Immature natural killer cell (primary cell): ENCODE measurements around the gene FIBCD1. TPM values are rescaled to one million over a fixed set of nuclear protein-coding genes. Genes with fewer than 3 reads are reported as not detected.

Source experiments
- DNase-seq, 3 donors: peaks; one replicate each; pipeline ENCODE4 v3.0.0; 2022; ENCODE audit warnings: mixed read lengths in 1 of 3
- H3K27ac Mint-ChIP-seq, 6 donors: one replicate each; pipeline ENCODE4 v1.8.0; 2020; ENCODE audit warnings: mixed read lengths in 6 of 6, mild to moderate bottlenecking in 5 of 6, inconsistent platforms in 4 of 6, moderate library complexity in 3 of 6
- H3K27me3 Mint-ChIP-seq, 3 donors: one replicate each; pipeline ENCODE4 v1.8.0; 2020 to 2021; ENCODE audit warnings: low read depth in 3 of 3, mild to moderate bottlenecking in 3 of 3, mixed read lengths in 3 of 3, moderate library complexity in 3 of 3, inconsistent platforms in 1 of 3
- H3K36me3 Mint-ChIP-seq, 3 donors: one replicate each; pipeline ENCODE4 v1.8.0; 2020; ENCODE audit warnings: mixed read lengths in 3 of 3, inconsistent platforms in 2 of 3, mild to moderate bottlenecking in 2 of 3
- H3K4me1 Mint-ChIP-seq, 2 donors: one replicate each; pipeline ENCODE4 v1.8.0; 2020; ENCODE audit warnings: inconsistent platforms in 2 of 2, mild to moderate bottlenecking in 2 of 2, mixed read lengths in 2 of 2, moderate library complexity in 1 of 2
- H3K4me3 Mint-ChIP-seq, 5 donors: one replicate each; pipeline ENCODE4 v1.8.0; 2020; ENCODE audit warnings: mild to moderate bottlenecking in 5 of 5, mixed read lengths in 5 of 5, inconsistent platforms in 3 of 5, moderate library complexity in 3 of 5
- H3K9me3 Mint-ChIP-seq, 6 donors: one replicate each; pipeline ENCODE4 v1.8.0; 2020; ENCODE audit warnings: mild to moderate bottlenecking in 6 of 6, mixed read lengths in 6 of 6, inconsistent platforms in 4 of 6, moderate library complexity in 3 of 6
- polyA plus RNA-seq, 3 donors: library from polyadenylated mRNA; unstranded; fragments of 300-500 nt; fragmentation: Illumina TruSeq; gene quantifications; one replicate each; pipeline ENCODE4 v1.2.3, GENCODE V29; 2021

Gene FIBCD1
- polyA plus RNA-seq, 3 donors from 2014 or later, result not detected

DNA sequence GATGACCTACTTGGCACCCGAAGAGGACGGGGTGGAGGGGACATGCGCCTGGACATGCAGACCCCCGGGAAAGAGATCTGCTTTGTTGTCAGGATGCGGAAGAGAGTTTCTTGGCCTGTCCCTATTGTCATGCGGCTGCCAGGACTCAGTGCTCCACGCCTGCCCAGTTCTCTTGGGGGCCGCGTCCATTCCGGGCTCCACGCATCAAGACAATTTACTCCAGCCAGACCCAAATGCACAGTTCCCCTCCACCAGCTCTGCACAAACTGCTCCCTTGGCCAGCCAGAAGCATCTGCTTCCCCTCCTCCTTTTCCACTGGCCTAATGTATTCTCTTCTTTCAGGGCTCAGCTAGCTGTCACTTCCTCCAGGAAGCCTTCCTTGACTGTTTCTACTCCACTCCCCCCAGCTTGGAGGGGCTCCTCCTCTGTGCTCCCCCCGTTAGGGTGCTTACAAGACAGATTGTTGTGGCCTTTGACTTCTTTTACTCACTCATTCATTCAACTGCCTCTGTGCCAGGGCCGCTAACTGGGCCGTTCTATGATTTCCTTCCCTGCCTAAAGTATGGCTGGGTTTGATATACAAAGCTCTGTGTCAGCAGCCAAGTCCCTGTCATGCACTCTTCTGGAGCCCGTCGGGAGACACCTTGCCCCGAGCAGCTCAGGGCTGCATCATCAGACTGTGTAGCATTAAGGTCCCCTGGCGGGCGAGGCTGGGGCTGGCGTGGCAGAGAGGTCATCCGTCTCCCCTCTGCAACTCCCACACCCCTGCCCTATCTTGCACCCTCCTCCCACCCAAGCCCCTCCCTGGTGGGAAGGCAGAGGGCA lies 6.6 kb downstream of the FIBCD1 start:
- Mint-ChIP-seq H3K27me3 (peaks cover 4 to 18% (median 4%) of the 10 kb centered on the region in 3 donors), H3K27ac (no peak overlapping the region), H3K9me3 (peaks cover 0 to 4% (median 0%) of the 10 kb centered on the region in 6 donors), H3K4me1 (peaks cover 0 to 4% of the 10 kb centered on the region in 2 donors), H3K36me3 (peaks cover 0 to 4% (median 0%) of the 10 kb centered on the region in 3 donors), H3K4me3 (no peak overlapping the region)
- no peak for DNase-seq

DNA sequence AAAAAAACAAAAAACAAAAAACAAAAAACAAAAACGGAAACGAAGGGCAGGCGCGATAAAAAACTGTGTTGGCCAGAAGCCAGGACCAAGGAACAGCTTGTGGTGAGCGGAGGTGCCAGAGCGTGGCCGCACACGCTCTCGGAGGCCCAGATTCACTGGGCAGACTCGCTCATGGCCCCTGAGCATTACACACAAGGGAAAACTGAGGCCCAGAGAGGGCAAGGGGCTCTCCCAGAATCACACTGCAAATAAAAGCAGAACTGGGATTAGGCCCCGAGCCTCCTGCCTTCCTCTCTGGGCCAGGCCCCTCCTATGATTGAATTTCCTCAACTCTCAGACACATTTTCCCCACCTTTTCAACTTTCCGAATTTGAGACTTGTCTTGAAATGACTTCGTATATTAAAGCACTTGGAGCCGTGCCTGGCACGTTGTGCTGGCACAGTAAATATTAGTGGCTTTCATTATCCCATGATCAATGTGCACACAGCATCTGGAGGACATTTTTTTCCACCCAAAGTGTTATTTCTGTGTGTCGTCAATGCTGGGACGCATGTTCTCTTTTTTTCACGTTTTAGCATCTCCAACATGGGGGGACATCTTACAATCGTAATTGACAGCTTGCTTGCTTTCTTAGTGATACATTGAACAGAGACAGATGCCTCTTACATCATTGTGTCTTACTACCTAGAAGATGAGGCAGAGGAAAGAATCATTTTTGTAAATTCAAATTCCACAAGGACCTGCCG lies 7.4 kb downstream of the FIBCD1 start:
- peaks cover 0 to 2% (median 0%) of the 10 kb centered on the region in 6 donors for H3K9me3 Mint-ChIP-seq
- H3K27me3 Mint-ChIP-seq, result peaks cover 4 to 13% (median 4%) of the 10 kb centered on the region in 3 donors
- H3K4me3 Mint-ChIP-seq, result no peak overlapping the region
- no peak overlapping the region for H3K27ac Mint-ChIP-seq
- H3K4me1 Mint-ChIP-seq, result peaks cover 0 to under 1% of the 10 kb centered on the region in 2 donors
- peaks cover 0 to 1% (median 0%) of the 10 kb centered on the region in 3 donors for H3K36me3 Mint-ChIP-seq
- no peak for DNase-seq

DNA sequence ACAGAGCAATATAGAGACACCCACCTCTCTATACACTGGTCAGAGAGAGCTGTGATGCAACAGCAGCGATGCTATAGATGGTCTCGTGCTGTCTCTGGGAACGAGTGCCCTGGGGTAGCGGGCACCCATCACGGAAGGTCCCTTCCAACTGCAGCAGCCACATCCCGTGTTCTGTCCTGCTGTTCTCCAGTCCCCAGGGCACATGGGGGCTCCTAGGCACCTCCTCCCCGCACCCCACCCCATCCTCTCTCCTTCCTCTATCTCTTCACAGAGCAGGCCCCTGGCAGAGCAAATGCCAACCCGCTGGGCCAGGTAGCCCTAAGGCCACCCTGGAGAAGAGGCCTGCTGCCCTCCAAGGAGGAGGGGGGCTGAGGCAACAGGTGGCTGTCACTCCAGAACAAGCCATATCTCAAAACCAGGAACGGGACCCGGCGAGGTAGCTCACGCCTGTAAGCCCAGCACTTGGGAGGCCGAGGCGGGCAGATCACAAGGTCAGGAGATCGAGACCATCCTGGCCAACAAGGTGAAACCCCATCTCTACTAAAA lies 8.2 kb downstream of the FIBCD1 start:
- Mint-ChIP-seq H3K4me1 (no peaks in the 10 kb centered on the region), H3K27me3 (peaks cover 4 to 10% (median 6%) of the 10 kb centered on the region in 3 donors), H3K9me3 (no peaks in the 10 kb centered on the region), H3K27ac (no peak overlapping the region), H3K4me3 (no peak overlapping the region), H3K36me3 (no peaks in the 10 kb centered on the region)
- DNase-seq, result no peak

DNA sequence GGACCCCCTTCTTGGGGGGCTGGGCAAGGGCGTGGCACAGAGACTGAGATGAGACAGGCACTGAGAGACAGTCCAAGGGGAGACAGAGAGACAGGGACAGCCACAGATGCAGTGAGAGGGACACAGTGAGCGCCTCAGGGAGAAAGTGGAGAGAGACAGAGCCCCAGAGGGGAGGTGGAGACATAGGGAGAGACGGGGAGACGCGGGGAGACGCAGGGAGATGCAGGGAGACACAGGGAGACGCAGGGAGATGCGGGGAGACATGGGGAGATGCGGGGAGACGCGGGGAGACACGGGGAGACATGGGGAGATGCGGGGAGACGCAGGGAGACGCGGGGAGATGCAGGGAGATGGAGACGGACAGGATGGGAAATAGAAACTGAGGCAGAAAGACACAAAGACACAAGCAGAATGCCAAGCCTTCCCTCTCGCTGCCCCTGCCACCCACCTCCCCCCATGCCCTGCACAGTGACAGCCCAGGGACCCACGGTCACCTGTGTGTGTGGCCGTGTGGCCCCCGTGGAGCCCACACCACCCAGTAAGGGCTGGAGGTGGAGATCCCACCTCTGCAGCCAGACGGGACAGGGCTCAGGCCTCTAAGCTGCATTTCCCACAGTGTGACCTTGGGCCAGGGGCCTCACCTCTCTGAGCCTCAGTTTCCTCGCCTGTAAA lies 8.8 kb downstream of the FIBCD1 start:
- H3K9me3 Mint-ChIP-seq, result no peaks in the 10 kb centered on the region
- H3K4me3 Mint-ChIP-seq, result no peak overlapping the region
- DNase-seq, result no peak
- H3K27ac Mint-ChIP-seq, result no peak overlapping the region
- peaks cover 4 to 8% (median 7%) of the 10 kb centered on the region in 3 donors for H3K27me3 Mint-ChIP-seq
- H3K4me1 Mint-ChIP-seq, result no peaks in the 10 kb centered on the region
- H3K36me3 Mint-ChIP-seq, result no peaks in the 10 kb centered on the region

DNA sequence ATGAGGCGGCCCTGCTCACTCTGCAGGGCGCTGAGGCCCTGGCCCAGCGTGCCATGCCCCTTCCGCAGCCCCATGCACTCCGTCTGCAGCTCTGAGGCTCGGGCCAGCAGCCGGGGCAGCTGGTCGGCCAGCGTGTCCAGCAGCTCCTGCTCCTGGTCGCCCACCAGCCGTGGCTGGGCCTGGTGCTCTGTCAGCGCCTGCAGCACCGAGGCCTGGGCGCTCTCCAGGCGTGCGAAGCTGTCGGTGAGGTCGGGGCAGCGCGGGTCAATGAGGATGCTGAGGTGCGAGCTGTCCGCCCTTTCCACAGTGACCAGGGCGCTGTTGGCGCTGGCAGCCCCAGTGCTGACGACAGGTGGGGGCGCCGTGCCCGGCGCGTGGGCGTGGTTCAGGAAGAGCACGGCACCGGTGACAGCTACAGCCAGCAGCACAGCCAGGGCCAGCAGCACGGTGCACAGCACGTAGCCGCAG lies 9.4 kb downstream of the FIBCD1 start:
- Mint-ChIP-seq H3K36me3 (no peaks in the 10 kb centered on the region), H3K27me3 (peaks cover 3 to 7% (median 5%) of the 10 kb centered on the region in 3 donors), H3K4me3 (no peak overlapping the region), H3K9me3 (no peaks in the 10 kb centered on the region), H3K4me1 (no peaks in the 10 kb centered on the region), H3K27ac (no peak overlapping the region)
- no peak for DNase-seq

DNA sequence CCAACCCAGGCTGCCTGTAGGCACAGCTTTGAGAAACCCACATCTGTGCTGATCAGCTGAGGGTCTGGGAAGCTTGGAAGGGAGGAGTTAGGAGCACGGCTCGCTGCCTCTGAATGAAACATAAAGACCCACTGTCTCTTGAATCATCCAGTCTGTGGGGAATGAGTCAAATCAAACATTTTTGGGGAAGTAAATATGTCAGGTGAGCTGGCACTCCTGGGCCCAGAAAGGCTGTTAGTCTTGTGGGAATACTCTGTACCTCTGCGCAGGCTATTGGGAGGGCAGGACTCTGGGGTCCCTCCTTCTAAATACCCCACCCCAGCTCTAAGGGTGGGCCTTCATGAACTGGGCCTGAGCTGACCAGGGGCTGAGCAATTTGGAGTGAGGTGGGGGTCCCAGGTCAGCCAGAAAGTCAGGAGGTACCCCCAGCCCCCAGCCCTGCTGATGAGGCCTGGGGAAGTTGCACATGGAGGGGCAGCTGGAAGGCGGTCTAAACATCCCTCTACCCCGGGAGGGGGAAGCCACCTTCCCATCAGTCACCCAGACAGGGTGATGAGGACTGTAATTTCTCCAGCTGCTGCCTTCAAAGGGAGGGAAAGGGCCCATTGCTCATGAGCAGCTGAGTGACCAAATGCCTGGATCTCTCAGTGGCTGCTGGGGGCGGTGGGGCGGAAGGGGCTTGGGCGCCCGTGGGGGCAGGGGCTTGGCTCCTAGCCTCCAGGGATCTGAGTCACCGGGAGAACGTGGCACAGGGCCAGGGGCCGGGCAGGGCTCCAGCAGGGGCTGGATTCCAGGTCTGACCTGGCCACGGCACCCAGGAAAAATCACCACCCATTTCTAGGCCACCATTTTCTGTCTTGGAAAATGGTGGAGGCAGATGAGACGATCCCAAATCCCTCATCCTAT lies 10.8 kb downstream of the FIBCD1 start:
- H3K27ac Mint-ChIP-seq, result no peak overlapping the region
- DNase-seq, result no peak
- H3K9me3 Mint-ChIP-seq, result no peaks in the 10 kb centered on the region
- no peaks in the 10 kb centered on the region for H3K36me3 Mint-ChIP-seq
- H3K4me3 Mint-ChIP-seq, result no peak overlapping the region
- H3K4me1 Mint-ChIP-seq, result no peaks in the 10 kb centered on the region
- peaks cover 3 to 7% (median 5%) of the 10 kb centered on the region in 3 donors for H3K27me3 Mint-ChIP-seq

DNA sequence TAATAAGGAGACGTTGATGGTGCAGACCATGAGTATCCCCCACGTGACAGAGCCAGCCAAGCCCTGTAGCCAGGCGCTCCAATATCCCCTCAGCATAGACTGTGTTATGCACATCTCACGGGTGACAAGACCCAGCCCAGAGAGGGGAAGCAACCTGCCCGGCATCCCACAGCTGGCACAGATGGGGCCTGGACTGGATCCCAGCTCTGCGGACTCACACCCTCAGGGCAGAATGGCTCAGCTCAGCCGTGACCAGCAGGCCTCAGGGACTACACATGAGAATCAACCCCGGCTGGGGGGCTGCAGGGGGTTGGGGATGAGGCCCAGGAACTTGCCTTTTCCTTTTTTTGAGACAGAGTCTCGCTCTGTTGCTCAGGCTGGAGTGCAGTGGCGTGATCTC lies 11.7 kb downstream of the FIBCD1 start:
- no peaks in the 10 kb centered on the region for H3K36me3 Mint-ChIP-seq
- H3K4me3 Mint-ChIP-seq, result no peak overlapping the region
- H3K27ac Mint-ChIP-seq, result no peak overlapping the region
- peaks cover 0 to 7% (median 2%) of the 10 kb centered on the region in 3 donors for H3K27me3 Mint-ChIP-seq
- no peak for DNase-seq
- H3K9me3 Mint-ChIP-seq, result no peaks in the 10 kb centered on the region
- no peaks in the 10 kb centered on the region for H3K4me1 Mint-ChIP-seq

DNA sequence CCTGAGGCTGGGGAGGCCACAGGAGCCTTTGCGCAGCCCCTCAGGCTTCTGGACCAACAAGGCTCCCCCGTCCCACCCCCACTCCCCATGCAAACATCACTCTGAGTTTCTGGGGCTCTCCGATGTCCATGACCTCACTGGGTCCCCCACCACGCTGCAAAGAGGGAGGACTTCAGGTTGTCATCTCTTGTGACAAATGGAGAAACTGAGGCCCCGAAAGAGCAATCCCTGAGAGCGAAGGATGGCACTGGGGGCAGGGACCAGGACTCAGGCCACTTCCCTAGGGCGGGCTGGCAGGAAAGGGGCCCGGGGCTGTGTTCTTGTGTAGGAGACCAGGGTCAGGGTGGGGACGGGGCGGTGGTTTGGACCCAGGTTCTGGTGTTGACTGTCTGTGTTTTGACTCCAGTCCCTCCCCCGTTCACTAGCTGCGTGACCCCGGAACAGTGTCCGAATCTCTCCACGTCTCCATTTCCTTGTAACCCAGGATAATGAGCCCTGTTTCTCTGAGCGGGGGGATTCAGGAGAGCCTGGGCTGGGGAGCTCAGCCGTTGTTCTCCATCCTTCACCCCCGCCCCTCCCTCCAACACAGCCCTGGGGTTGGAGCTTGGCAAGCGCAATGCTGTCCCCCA lies 13.9 kb downstream of the FIBCD1 start:
- Mint-ChIP-seq H3K4me3 (no peak overlapping the region), H3K4me1 (no peaks in the 10 kb centered on the region), H3K27me3 (peaks cover 0 to 6% (median 0%) of the 10 kb centered on the region in 3 donors), H3K36me3 (no peaks in the 10 kb centered on the region), H3K27ac (no peak overlapping the region), H3K9me3 (no peaks in the 10 kb centered on the region)
- no peak for DNase-seq

DNA sequence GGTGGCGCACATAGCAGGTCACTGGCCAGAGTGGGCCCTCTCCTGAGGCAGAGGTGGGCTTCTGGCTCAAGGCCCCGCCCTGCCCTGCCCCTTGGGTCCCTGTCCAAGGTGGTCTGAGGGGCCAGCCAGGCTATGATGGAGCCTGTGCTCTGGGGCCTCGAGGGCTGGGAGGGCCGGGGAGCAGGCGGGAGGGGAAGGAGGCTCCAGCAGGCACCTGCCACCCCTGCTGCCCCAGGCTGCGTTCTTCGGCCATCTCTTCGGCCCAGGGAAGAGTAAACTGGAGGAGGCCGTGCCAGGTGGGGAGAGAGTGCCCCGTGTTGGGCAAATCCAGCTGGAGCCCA lies 14.6 kb downstream of the FIBCD1 start:
- Mint-ChIP-seq H3K27me3 (peaks cover 0 to 4% (median 0%) of the 10 kb centered on the region in 3 donors), H3K4me1 (no peaks in the 10 kb centered on the region), H3K36me3 (no peaks in the 10 kb centered on the region)

DNA sequence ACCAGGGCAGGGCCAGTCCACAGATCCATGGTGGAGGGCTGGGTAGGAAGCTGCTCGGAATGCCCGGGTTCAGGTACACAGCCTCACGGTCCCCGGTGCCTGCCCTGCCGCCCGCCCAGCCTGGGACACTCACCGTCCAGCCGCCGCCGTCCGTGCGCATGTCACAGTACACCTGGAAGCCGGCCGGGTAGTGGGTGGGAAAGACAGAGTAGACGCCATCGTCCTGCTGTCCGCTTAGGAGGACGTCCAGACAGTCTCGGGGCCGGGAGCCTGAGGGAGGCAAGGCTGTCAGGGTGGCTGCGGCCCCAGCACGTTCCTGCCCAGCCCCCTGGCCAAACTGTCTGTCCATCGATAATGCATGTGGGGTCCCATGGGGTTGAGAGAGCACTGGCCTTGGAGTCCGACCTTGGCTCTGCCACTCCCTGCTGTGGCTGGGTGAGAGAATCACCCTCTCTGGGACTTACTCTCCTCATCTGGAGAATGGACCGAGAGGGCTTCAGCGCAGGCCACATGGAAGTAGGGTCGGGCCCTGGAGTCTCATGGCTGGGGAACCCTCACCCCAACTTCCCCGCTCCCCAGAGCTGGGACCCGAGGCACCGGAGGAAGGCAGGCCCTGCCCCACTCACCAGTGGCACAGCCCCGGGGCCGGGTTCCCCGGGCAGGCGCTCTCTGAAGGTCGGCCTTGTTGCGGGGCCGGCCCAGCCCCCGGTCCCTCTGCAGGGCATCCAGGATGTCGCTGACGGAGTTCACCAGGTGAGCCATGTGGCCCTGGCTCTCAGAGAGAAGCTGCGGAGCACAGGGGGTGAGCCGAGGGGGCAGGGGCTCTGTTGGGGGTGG lies 15.2 kb downstream of the FIBCD1 start:
- H3K27me3 Mint-ChIP-seq, result peaks cover 0 to 6% (median 0%) of the 10 kb centered on the region in 3 donors
- no peak overlapping the region for H3K4me3 Mint-ChIP-seq
- DNase-seq, result no peak
- H3K36me3 Mint-ChIP-seq, result no peaks in the 10 kb centered on the region
- no peaks in the 10 kb centered on the region for H3K9me3 Mint-ChIP-seq
- no peak overlapping the region for H3K27ac Mint-ChIP-seq
- H3K4me1 Mint-ChIP-seq, result no peaks in the 10 kb centered on the region

More for the DNA sequence above, 14.6 kb downstream of the FIBCD1 start:
- H3K9me3 Mint-ChIP-seq, result no peaks in the 10 kb centered on the region
- no peak for DNase-seq
- H3K27ac Mint-ChIP-seq, result no peak overlapping the region
- no peak overlapping the region for H3K4me3 Mint-ChIP-seq

DNA sequence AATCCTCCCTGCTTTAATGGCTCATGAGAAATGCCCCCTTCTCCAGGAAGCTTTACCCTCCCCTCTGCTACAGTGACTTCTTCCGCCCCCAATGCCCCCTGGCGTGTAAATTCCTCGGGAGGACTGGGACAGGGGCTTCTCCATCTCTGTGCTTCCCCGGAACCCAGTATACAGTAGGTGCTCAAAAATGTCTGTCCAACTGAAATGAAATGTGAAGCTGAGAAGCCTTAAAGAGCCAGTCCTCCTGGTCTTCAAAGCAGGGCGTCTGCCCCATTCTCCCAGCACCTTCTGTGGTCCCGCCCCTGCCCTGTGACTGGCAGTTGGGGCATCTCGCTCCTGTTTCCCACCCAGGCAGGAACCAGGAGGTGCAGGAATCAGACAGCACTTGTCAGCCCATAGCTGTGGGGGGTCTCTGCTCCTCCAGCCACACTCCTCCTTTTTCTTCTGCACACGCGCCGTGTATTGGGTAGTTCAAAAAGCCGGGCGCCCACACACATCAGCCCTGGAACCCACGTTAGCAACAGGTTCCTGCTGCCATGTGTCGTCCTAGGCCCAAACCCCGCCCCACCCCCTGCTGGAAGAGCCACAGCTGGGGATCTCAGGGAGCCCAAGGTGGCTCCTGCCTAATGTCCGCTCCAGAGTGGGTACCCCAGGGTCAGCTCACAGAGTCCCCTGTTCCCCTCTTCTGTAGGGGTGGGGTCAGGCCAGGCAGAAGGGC lies 16.0 kb downstream of the FIBCD1 start:
- no peak for DNase-seq
- H3K4me3 Mint-ChIP-seq, result no peak overlapping the region
- peaks cover 0 to 6% (median 0%) of the 10 kb centered on the region in 3 donors for H3K27me3 Mint-ChIP-seq
- H3K27ac Mint-ChIP-seq, result no peak overlapping the region
- H3K4me1 Mint-ChIP-seq, result no peaks in the 10 kb centered on the region
- no peaks in the 10 kb centered on the region for H3K9me3 Mint-ChIP-seq
- no peaks in the 10 kb centered on the region for H3K36me3 Mint-ChIP-seq
